ENCODE results near the gene KLHDC3.

GRCh38 chr6:42981836-42982235, 32.2 kb upstream of the KLHDC3 start:
- TF ChIP-seq CTCF (IDR thresholded peaks at IDR 0.05; ENCODE audit: poor library complexity) (no peak), EZH2 (IDR thresholded peaks at IDR 0.05; ENCODE audit: borderline replicate concordance) (no peak), EZH2phosphoT487 (IDR thresholded peaks at IDR 0.05; ENCODE audit: low read depth, severe bottlenecking, unreplicated experiment) (no peak)
